ENCODE results near the gene DENND6A.

GRCh38 chr3:57673156-57673555 is 19.7 kb downstream of the DENND6A start:
- TF ChIP-seq CTCF (IDR thresholded peaks at IDR 0.05), result no peak
- no peak for TF ChIP-seq POLR2A (IDR thresholded peaks at IDR 0.05)

Data from adrenal gland (tissue), 5 donors.